ENCODE results near the gene BAIAP2L2. TPM values are rescaled to one million over a fixed set of nuclear protein-coding genes. Genes with fewer than 3 reads are reported as not detected.
A peak's percentile ranks its signal among the peaks of the same experiment; 100 is the strongest.

BAIAP2L2 gene
- total RNA-seq, 4 donors from 2014 or later = 0.50 to 1.7 (median 1.1) TPM

- Histone ChIP-seq H3K9me3 (no peaks in the 10 kb centered on the region), H3K27me3 (peaks cover 4% of the 10 kb centered on the region), H3K4me1 (peaks cover 12 to 33% of the 10 kb centered on the region in 2 donors), H3K27ac (no peak within 1 kb of the TSS), H3K36me3 (no peaks in the 10 kb centered on the region), H3K4me3 (replicated peaks in 1 of 3) (no peak within 1 kb of the TSS)
- DNase-seq = no peak
- intact Hi-C loops (cut with DNase I) = no loop called here
- TF ChIP-seq POLR2A (IDR thresholded peaks at IDR 0.05) = no peak
- no peak for TF ChIP-seq CTCF (IDR thresholded peaks at IDR 0.05)
- WGBS, 2 donors = 71 to 77% methylated on average over 5 to 14 of the region's 16 CpGs
Observed at GRCh38 chr22:38083931-38084631, 26.4 kb downstream of the BAIAP2L2 start, which contains the start of gene SLC16A8. SLC16A8 (minus strand) TSS chr22:38084184; CDS start chr22:38082873, 1,311 bp downstream.

- intact Hi-C loops (cut with DNase I) = no loop called here
- Histone ChIP-seq H3K4me1 (peaks cover 12 to 24% of the 10 kb centered on the region in 2 donors), H3K36me3 (no peaks in the 10 kb centered on the region), H3K4me3 (replicated peaks in 1 of 3) (no peak overlapping the region), H3K27me3 (peaks cover 4% of the 10 kb centered on the region), H3K27ac (no peak overlapping the region), H3K9me3 (no peaks in the 10 kb centered on the region)
- WGBS, 2 donors = 84 to 85% methylated on average over 22 of the region's 24 CpGs
- TF ChIP-seq CTCF (IDR thresholded peaks at IDR 0.05) = no peak
- no peak for TF ChIP-seq POLR2A (IDR thresholded peaks at IDR 0.05)
- no peak for DNase-seq
Observed at GRCh38 chr22:38082986-38083710, 27.3 kb downstream of the BAIAP2L2 start.

- Histone ChIP-seq H3K4me3 (replicated peaks in 1 of 3) (peak overlapping the region in 1 of 3 donors; percentile 17), H3K4me1 (peaks cover 12 to 24% of the 10 kb centered on the region in 2 donors), H3K36me3 (no peaks in the 10 kb centered on the region), H3K27ac (no peak overlapping the region), H3K9me3 (no peaks in the 10 kb centered on the region), H3K27me3 (peaks cover 4% of the 10 kb centered on the region)
- intact Hi-C loops (cut with DNase I) = no loop called here
- no peak for TF ChIP-seq POLR2A (IDR thresholded peaks at IDR 0.05)
- TF ChIP-seq CTCF (IDR thresholded peaks at IDR 0.05) = no peak
- DNase-seq = no peak
- 19 to 27% methylated on average over 5 to 7 of the region's 52 CpGs for WGBS, 2 donors
Observed at GRCh38 chr22:38081941-38082828, 28.3 kb downstream of the BAIAP2L2 start.

GRCh38 chr22:38081636-38081940, 28.9 kb downstream of the BAIAP2L2 start:
- no peak for TF ChIP-seq CTCF (IDR thresholded peaks at IDR 0.05)
- no peak for TF ChIP-seq POLR2A (IDR thresholded peaks at IDR 0.05)

More at GRCh38 chr22:38081636-38081940, 28.9 kb downstream of the BAIAP2L2 start:
- WGBS, 2 donors = 10% methylated on average over 2 of the region's 17 CpGs; no CpG with 5 or more reads in 1 of the 2 donors
- Histone ChIP-seq H3K4me1 (peaks cover 12 to 24% of the 10 kb centered on the region in 2 donors), H3K9me3 (no peaks in the 10 kb centered on the region), H3K4me3 (replicated peaks in 1 of 3) (peak overlapping the region in 1 of 3 donors; percentile 17), H3K27ac (no peak overlapping the region), H3K36me3 (no peaks in the 10 kb centered on the region), H3K27me3 (peaks cover 4% of the 10 kb centered on the region)
- intact Hi-C loops (cut with DNase I) = no loop called here
- no peak for DNase-seq
